Gastroesophageal sphincter (tissue), 3 donors: ENCODE measurements around the gene ZNF282.

Source experiments
- CTCF ChIP-seq, 4 experiments: fragments of 200-600 bp in 2 of 4; fragments of 450-650 bp in 2 of 4; sonication (generic) in 1 of 4; IDR thresholded peaks; one replicate each; pipeline ENCODE4 v1.5.1; 2017 to 2019; ENCODE audit warnings: antibody characterized with exemption in 4 of 4, mild to moderate bottlenecking in 2 of 4, moderate library complexity in 2 of 4
- EP300 ChIP-seq: sonication (generic); formaldehyde crosslinking; IDR thresholded peaks from one replicate; pipeline ENCODE4 v1.6.1; 2017; ENCODE audit warnings: antibody characterized with exemption, mild to moderate bottlenecking
- POLR2A ChIP-seq, 2 donors: fragments of 450-650 bp; IDR thresholded peaks; one replicate each; pipeline ENCODE4 v1.6.1; 2017; ENCODE audit warnings: antibody characterized with exemption in 2 of 2, mild to moderate bottlenecking in 2 of 2, moderate library complexity in 1 of 2
- POLR2AphosphoS5 ChIP-seq: sonication (generic); formaldehyde crosslinking; IDR thresholded peaks from one replicate; pipeline ENCODE4 v1.6.1; 2017; ENCODE audit warnings: antibody characterized with exemption

- TF ChIP-seq CTCF (IDR thresholded peaks at IDR 0.05) (no peak), POLR2AphosphoS5 (no peak), POLR2A (IDR thresholded peaks at IDR 0.05) (no peak), EP300 (no peak)
These were observed 23.4 kb downstream of the ZNF282 start for GRCh38 chr7:149218469-149219420.
